Mucosa of gallbladder (tissue), 1 donor: ENCODE results near the gene HTR3C. TPM values are rescaled to one million over a fixed set of nuclear protein-coding genes. Genes with fewer than 3 reads are reported as not detected.
"Not testable (repeated sequence)": the region's sequence is repeated elsewhere in the genome, so short reads cannot be mapped to it uniquely, and the experiment has no call there.

Experiments used
- DNase-seq: peaks from one replicate; pipeline ENCODE4 v3.0.0-alpha.2; 2020; ENCODE audit warnings: low spot score
- total RNA-seq: library from RNA; stranded (reverse); gene quantifications from one replicate; pipeline ENCODE4 v1.2.1, GENCODE V29; 2021
- donor health status: DM: no; HTN: no; CAD: no.

The HTR3C gene
- total RNA-seq, 1 donor from 2014 or later: 0.14 TPM

- no peak for DNase-seq
Measured at GRCh38 chr3:184030536-184030935, 22.3 kb upstream of the HTR3C start.

DNA sequence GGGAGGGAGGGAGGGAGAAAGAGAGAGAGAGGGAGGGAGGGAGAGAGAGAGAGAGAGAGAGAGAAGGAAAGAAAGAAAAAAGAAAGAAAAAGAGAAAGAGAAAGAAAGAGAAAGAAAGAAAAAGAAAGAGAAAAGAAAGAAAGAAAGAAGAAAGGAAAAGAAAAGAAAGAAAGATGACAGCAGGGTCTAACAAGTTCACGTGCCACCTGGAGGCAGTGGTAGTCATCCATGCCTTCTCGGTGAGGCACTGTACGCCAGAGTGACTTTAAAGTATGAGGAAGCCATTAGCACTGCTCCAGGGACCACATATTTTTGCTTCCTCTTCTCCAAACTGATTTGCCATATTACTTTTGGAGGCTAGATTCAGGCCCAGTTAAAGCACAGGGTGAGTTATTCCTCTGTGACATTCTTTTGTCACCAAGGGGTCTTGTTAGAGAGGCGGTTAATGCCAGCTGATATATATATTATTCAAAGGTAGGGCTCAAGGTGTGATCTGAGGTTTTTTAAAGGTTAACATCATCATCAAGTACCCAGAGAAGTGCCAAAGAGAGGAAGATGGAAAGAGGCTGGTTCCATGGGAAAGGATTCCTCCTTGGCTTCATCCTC is 21.6 kb upstream of the HTR3C start, which contains the start of gene HTR3D:
HTR3D (plus strand) TSS at position 556 of the 606 bp plus-strand sequence; CDS start at position 556, 0 bp downstream.
- DNase-seq: no peak

DNA sequence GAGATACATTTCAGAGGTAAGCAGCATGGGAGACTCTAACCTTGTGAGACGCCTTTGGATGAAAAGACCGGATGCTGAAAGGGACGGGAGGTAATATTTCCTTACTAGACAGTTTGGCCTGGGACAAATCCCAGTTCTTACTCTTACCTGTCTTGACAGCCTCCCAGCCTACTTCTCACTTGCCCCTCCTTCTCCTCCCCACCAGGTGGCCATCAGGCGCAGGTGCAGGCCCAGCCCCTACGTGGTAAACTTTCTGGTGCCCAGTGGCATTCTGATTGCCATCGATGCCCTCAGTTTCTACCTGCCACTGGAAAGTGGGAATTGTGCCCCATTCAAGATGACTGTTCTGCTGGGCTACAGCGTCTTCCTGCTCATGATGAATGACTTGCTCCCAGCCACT is 15.0 kb upstream of the HTR3C start:
- no peak for DNase-seq

- not testable (repeated sequence) for DNase-seq
Measured at GRCh38 chr3:184038307-184038706, 14.5 kb upstream of the HTR3C start.

DNA sequence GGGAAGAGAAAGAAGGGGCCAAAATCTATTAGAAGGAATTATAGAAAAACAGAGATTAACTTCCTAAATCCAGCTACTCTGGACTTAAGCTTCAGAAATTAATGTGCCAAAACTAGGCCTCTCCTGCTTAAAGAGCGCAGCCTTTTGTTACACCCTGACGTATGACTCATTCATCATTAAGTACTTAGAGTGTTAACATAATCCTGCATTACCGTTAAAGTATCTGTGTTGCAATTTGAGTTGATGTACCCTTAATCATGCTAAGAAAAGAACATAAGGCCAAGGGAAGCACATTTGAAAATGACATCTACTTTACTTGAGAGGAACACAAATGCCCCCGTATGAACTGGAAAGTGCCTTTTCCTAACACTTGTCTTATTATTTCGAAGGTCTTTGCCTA is 13.4 kb upstream of the HTR3C start:
- no peak for DNase-seq

DNA sequence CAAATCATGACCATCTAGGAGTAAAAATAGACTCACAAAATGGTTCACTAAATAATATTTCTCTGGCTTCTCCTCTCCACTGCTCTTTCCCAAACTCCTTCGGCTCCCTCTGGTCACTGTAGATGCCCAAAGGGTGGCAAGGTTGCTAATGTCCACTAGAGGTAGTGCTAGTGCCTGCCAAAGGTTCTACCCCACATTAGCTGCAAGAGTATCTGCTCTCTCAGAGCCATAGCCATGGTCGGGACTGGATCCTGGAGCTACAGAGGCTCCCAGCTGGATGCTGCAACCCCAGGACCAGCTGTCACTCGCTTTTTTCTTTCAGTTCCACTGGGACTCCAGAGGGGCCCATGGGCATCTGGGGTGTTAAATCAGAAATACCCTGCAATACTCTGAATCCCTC is 12.8 kb upstream of the HTR3C start:
- no peak for DNase-seq

GRCh38 chr3:184042617-184043016 is 10.2 kb upstream of the HTR3C start:
- no peak for DNase-seq

DNA sequence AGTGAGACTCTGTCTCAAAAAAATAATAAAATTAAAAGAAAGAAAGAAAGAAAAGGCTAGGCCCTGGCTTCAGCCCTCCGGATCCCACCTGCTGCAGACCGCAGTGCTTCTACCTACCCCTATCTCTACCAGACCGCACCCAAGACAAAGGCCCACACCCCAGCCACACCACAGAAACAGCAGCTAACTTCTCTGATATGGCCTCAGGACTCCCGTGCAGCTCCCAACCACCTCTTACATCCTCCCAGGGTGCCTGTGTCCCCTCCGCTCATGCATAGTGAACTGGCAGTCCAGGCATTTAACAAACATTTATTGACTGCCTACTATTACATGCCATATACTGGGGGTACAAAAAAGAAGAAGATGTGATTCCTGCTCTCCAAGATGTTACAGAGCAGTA is 6.9 kb upstream of the HTR3C start:
- no peak for DNase-seq

DNA sequence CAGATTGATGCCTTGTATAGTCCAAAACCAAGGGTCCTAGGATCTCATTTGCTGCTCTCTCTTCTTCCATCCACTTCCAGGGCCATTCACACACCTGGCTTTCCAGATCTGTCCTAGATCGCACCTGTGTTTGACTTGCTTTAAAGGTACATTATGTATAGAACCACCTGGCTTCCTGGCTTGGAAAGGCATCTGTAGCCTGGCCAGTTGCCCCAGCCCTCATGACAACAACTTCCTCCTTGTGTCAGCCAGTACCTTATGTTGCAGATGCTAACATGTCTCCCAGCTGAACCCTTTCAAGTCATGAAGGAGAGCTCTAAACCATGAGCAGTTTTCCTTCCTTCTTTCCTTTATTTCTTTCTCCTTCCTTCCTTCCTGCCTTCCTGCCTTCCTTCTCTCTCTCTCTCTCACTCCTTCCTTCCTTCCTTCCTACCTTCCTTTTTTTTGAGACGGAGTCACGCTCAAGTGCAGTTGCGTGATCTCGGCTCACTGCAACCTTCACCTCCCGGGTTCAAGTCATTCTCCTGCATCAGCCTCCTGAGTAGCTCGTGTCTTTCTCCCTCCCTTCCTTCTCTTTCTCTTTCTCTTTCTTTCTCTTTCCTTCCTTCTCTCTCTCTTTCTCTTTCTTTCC is 2.5 kb upstream of the HTR3C start:
- DNase-seq: no peak

- DNase-seq: no peak
Measured at GRCh38 chr3:184058029-184058428, 5.2 kb downstream of the HTR3C start.

DNA sequence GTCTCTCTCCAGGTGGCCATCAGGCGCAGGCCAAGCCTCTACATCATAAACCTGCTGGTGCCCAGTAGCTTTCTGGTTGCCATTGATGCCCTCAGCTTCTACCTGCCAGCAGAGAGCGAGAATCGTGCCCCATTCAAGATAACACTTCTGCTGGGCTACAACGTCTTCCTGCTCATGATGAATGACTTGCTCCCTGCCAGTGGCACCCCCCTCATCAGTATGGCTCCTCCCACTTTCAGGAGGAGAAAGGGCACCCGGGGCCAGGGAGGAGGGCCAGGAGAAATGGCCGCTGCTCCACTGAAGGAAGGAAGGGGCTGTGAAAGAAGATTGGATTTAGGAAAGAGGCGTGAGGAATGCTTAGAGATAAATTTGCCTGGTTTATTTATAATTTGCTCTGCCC is 6.6 kb downstream of the HTR3C start:
- no peak for DNase-seq

GRCh38 chr3:184062637-184063036 is 9.8 kb downstream of the HTR3C start:
- DNase-seq: no peak

DNA sequence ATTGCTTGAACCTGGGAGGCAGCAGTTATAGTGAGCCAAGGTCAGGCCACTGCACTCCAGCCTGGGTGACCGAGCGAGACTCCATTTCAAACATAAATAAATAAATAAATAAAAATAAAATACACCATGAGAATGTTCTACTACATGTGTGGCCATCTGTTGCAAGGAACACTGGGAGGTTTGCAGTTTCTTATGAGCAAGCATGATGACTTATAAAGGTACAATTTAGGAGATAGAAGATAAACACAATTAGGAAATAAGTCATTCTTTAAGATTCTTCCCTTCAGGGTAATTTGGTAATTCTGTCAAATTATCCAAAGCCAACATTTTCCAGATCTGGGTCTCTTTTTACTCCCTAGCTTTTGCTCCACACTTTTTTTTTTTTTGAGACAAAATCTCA is 13.4 kb downstream of the HTR3C start:
- no peak for DNase-seq

DNA sequence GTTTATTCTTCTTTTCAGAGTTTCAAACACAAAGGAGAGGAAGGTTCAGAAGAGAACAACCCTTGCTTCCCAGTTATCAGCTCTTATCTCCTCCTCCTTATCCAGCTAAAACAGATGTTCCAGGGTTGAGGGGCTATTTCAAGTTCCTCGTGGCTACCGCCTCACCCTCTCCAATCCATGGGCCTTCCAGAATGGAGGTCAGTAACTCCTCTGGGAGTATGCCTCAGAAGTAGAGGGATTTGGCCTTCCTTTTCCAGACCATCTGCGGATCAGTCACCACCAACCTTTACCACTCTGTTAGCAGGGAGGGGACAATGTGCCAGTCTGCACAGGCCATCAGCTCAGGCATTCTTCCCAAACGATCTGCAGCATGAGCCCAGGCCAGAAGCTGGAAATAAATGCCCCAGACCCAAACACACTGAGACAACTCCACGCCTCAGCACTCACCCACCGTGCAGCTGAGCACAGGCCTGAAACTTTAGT is 14.8 kb downstream of the HTR3C start:
- no peak for DNase-seq

DNA sequence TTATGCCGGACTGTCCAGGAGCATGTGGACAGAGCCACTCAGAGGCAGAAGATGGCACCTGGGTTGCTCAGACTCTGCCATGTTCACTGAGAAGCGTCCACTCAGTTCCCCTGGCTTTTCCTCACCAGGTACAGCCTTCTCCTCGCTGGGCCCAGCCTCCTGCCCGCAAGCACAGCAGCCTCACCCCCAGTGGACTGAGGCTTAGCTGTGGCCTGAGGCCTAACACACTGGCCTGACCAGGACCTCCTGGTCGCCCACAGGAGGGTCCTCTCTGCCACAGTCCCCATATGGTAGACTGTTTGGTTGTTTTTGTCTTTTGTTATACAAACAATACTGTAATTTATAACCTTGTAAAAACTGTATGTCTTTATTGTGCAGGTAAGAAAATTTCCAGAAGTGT is 15.5 kb downstream of the HTR3C start:
- DNase-seq: no peak

DNA sequence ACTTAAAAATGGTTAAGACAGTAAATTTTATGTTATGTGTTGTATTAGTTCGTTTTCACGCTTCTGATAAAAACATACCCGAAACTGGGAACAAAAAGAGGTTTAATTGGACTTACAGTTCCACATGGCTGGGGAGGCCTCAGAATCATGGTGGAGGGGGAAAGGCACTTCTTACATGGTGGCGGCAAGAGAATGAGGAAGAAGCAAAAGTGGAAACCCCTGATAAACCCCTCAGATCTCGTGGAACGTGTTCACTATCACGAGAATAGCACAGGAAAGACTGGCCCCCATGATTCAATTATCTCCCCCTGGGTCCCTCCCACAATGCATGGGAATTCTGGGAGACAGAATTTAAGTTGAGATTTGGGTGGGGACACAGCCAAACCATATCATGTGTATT is 18.3 kb downstream of the HTR3C start:
- not testable (repeated sequence) for DNase-seq

DNA sequence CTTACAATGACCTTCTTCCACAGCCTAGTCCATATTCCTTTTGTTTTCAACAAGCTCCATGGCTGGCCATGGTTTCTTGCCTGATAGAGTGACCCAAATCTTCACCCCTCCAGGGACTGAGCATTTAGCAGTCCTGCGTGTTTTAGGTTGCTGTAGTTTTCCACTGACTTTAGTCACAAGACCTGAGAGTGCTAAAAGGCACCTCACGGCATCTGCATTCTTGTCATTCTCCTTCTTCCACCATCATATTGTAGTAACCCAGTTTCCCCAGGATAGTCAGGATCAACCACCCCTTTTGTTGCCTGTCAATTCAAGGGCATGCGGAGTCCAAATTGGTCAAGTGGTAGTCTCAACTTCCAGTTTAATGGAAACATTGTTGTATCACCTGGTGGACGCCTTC is 20.8 kb downstream of the HTR3C start:
- no peak for DNase-seq

GRCh38 chr3:184075901-184076300 is 23.1 kb downstream of the HTR3C start:
- no peak for DNase-seq

GRCh38 chr3:184077881-184078280 is 25.0 kb downstream of the HTR3C start:
- DNase-seq: no peak

GRCh38 chr3:184078851-184079250 is 26.0 kb downstream of the HTR3C start:
- no peak for DNase-seq

DNA sequence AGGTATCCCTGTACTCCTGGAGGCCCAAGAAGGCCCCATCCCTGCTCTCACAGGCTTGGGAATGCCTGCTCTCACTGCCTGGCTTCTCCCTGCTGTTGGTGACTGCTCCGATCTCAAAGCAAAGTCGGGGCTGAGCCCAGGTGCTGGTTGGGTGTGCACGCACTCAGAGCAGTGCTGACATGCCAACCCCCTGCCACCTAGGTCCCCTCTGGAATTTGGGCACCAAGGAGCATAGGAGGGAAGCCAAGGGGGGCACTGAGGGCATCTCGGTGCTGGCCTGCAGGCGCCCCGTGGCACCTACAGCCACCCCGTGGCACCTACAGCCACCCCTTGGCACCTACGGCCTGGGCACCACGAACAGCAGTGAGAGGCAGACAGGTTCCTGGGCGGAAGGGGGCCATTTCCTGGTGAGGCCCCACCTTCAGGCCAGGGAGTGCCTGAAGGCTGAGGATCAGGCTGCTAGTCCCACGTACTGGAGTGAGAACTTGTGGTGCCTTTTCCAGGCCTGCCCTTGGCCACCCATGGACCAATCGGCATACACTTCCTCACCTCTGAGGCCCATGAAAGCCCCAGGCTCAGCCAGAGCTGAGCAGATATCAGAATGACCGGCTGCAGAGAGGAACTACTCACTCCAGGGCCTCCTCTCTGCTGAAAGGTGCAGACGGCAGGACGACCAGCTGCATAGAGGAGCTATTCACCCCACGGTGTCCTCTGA is 28.4 kb downstream of the HTR3C start:
- no peak for DNase-seq

- no peak for DNase-seq
Measured at GRCh38 chr3:184082034-184082433, 29.2 kb downstream of the HTR3C start.

GRCh38 chr3:184082465-184082864 is 29.6 kb downstream of the HTR3C start:
- no peak for DNase-seq
